ENCODE data around the gene IKZF5. TPM values are rescaled to one million over a fixed set of nuclear protein-coding genes. Genes with fewer than 3 reads are reported as not detected.

The IKZF5 gene
- total RNA-seq, 1 donor from 2014 or later: 17.0 TPM

DNA sequence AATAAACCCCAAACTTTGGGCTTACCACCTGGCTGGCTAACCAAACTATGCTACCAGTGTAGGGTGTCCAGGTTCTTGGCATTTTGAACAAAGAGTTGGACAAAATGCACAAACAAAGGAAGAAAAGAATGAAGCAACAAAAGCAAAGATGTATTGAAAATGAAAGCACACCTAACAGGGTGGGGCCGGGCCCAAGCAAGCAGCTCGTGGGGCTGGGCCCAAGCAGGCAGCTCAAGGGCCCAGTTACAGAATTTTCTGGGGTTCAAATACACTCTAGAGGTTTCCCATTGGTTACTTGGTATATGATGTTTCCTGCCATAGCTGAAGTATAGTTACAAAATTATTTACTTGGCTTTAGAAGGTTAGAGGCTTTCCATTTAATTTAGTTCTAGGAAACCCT, 15.9 kb upstream of the IKZF5 start:
- H3K4me1 Mint-ChIP-seq: peaks cover 10% of the 10 kb centered on the region
- ATAC-seq (ENCODE audit: low read depth) (no peak), DNase-seq (no peak)
- no peak overlapping the region for H3K4me3 Mint-ChIP-seq
- H3K27ac Mint-ChIP-seq: no peak overlapping the region
- ChIA-PET POLR2A (no interaction called here), CTCF (no interaction called here)
- H3K36me3 Mint-ChIP-seq (ENCODE audit: low read depth): no peaks in the 10 kb centered on the region
- H3K27me3 Mint-ChIP-seq: no peaks in the 10 kb centered on the region
- intact Hi-C loops (cut with micrococcal nuclease): no loop called here
- TF ChIP-seq, protein P1, sequence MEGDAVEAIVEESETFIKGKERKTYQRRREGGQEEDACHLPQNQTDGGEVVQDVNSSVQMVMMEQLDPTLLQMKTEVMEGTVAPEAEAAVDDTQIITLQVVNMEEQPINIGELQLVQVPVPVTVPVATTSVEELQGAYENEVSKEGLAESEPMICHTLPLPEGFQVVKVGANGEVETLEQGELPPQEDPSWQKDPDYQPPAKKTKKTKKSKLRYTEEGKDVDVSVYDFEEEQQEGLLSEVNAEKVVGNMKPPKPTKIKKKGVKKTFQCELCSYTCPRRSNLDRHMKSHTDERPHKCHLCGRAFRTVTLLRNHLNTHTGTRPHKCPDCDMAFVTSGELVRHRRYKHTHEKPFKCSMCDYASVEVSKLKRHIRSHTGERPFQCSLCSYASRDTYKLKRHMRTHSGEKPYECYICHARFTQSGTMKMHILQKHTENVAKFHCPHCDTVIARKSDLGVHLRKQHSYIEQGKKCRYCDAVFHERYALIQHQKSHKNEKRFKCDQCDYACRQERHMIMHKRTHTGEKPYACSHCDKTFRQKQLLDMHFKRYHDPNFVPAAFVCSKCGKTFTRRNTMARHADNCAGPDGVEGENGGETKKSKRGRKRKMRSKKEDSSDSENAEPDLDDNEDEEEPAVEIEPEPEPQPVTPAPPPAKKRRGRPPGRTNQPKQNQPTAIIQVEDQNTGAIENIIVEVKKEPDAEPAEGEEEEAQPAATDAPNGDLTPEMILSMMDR (IDR thresholded peaks at IDR 0.05): no peak
- H3K9me3 Mint-ChIP-seq: no peaks in the 10 kb centered on the region

DNA sequence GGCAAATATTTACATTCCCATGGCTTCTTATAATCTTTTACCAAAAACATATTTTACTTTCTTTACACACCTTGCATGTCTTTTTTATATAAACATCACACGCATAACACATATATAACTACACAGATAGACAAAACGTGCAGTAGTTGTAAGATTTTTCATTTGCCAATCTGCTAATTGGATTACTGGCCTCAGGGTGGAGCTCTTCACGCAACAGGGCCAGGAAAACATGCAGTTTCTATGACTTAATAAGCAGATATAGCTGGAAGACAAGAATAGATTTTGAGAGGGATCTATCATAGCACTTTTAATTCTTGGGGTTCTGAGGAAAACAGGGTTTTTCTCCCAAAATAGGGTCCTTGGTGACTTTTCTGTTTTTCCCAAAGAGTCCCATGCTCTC, 12.9 kb upstream of the IKZF5 start:
- POLR2A ChIA-PET: no interaction called here
- no peaks in the 10 kb centered on the region for H3K27me3 Mint-ChIP-seq
- intact Hi-C loops (cut with micrococcal nuclease): no loop called here
- CTCF ChIA-PET: interaction anchor here (0.8 to 1.5 kb wide), 2 partner anchors 11 to 24 kb away, joined by 3 to 4 read pairs; no protein-coding TSS in a partner anchor
- no peaks in the 10 kb centered on the region for H3K9me3 Mint-ChIP-seq
- H3K27ac Mint-ChIP-seq: no peak overlapping the region
- TF ChIP-seq, protein P1 (IDR thresholded peaks at IDR 0.05): no peak
- peaks cover 10% of the 10 kb centered on the region for H3K4me1 Mint-ChIP-seq
- H3K4me3 Mint-ChIP-seq: no peak overlapping the region
- no peaks in the 10 kb centered on the region for H3K36me3 Mint-ChIP-seq (ENCODE audit: low read depth)
- DNase-seq: no peak
- no peak for ATAC-seq (ENCODE audit: low read depth)

DNA sequence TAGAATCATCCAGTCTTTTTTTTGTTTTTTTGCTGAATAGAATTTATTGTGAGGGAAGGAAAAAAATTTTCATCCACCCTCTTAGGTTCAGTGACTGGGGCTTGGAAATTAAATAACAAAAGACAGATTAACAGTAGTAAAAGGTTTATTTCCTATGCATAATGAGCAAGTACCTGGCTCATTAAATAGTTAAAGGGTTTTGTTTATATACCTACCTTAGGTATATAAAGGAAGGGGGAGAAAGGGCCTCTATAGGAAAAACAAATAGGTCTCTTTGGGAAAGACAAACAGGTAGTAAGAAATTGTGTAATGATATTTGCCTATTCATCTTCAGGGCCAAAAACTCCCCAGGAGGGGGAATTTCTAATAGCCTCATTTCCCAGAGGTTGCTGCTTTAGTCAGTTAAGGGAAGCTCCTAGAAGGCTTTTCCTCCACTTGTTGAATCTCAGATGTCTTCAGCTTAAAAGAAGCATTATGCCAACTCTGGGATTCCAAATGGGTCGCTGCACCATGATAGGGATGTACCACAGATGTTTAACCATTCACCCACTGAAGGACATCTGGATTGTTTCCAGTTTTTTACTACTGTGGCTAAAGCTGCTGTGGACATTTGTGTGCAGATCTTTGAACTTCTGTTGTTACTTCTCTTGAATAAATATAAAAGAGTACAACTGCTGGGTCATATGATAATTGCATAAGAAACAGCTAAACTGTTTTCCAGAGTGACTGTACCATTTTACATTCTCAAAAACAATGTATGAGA, 11.5 kb upstream of the IKZF5 start:
- ChIA-PET POLR2A (no interaction called here), CTCF (interaction anchor here (1.5 kb wide), 1 partner anchor 26 kb away, joined by 4 read pairs; no protein-coding TSS in a partner anchor)
- intact Hi-C loops (cut with micrococcal nuclease): no loop called here
- Mint-ChIP-seq H3K27me3 (no peaks in the 10 kb centered on the region), H3K36me3 (ENCODE audit: low read depth) (peaks cover 2% of the 10 kb centered on the region), H3K9me3 (no peaks in the 10 kb centered on the region), H3K4me3 (no peak overlapping the region), H3K27ac (no peak overlapping the region), H3K4me1 (peaks cover 9% of the 10 kb centered on the region)
- ATAC-seq (ENCODE audit: low read depth): no peak
- TF ChIP-seq, protein P1 (IDR thresholded peaks at IDR 0.05): no peak
- DNase-seq: no peak

DNA sequence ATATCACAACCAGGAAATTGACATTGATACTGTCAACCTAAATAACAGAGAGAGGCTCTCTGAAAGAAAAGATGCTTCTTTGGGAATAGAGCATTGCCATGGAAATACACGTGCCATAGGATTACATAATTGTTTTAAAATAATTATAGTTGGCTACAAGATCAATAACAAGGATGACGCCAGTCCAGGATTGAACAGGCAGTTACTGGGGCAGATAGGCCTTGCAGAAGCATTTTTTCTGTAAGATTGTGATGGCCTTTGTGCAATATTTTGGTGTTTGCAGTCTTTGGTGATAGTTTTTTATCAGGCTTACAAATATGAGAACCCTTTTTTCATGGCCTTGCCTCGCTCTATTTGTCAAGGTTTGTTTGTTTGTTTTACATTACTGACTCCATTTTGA, 10.7 kb upstream of the IKZF5 start:
- POLR2A ChIA-PET: no interaction called here
- intact Hi-C loops (cut with micrococcal nuclease): no loop called here

DNA sequence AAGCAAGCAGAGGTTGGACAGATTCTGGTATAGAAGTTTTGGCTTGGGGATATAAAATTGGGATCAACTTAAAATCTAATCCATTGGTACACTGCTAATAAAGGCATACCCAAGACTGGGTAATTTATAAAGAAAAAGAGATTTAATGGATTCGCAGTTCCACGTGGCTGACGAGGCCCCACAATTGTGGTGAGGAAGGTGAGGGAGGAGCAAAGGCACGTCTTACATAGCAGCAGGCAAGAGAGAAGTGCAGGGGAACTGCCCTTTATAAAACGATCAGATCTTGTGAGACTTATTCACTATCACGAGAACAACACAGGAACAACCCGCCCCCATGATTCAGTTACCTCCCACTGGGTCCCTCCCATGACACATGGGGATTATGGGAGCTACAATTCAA, 9.9 kb upstream of the IKZF5 start:
- intact Hi-C loops (cut with micrococcal nuclease): no loop called here

More for the DNA sequence above, 10.7 kb upstream of the IKZF5 start:
- no peaks in the 10 kb centered on the region for H3K27me3 Mint-ChIP-seq
- H3K4me3 Mint-ChIP-seq: no peak overlapping the region
- peaks cover 2% of the 10 kb centered on the region for H3K4me1 Mint-ChIP-seq
- CTCF ChIA-PET: no interaction called here
- ATAC-seq (ENCODE audit: low read depth) (no peak), DNase-seq (no peak)
- H3K9me3 Mint-ChIP-seq: no peaks in the 10 kb centered on the region
- H3K27ac Mint-ChIP-seq: no peak overlapping the region
- TF ChIP-seq, protein P1 (IDR thresholded peaks at IDR 0.05): no peak
- peaks cover 3% of the 10 kb centered on the region for H3K36me3 Mint-ChIP-seq (ENCODE audit: low read depth)

More for the DNA sequence above, 9.9 kb upstream of the IKZF5 start:
- H3K36me3 Mint-ChIP-seq (ENCODE audit: low read depth): peaks cover 3% of the 10 kb centered on the region
- ChIA-PET POLR2A (no interaction called here), CTCF (no interaction called here)
- H3K4me3 Mint-ChIP-seq: no peak overlapping the region
- DNase-seq (no peak), ATAC-seq (ENCODE audit: low read depth) (no peak)
- no peaks in the 10 kb centered on the region for H3K4me1 Mint-ChIP-seq
- H3K9me3 Mint-ChIP-seq: no peaks in the 10 kb centered on the region
- no peak overlapping the region for H3K27ac Mint-ChIP-seq
- H3K27me3 Mint-ChIP-seq: no peaks in the 10 kb centered on the region
- TF ChIP-seq, protein P1 (IDR thresholded peaks at IDR 0.05): no peak
